DND-41 (cell line): Measurements from ENCODE around the gene PCBP4.

Experiments used
- ATAC-seq: fragments of 200-7000 bp; cut with Tn5 transposase; 3 replicates; pipeline ENCODE4 v1.9.1; 2021; ENCODE audit warnings: low read depth; ENCODE audit not compliant: insufficient read depth
- DNase-seq: peaks from one replicate; pipeline ENCODE4 v3.0.0-alpha.2; 2020
- H2AFZ ChIP-seq: 2 replicates; pipeline ENCODE4 v1.6.0; 2012; ENCODE audit warnings: low read depth, low read length
- H3K27ac ChIP-seq: 2 replicates; pipeline ENCODE4 v1.5.1; 2012; ENCODE audit warnings: low read length, inconsistent platforms
- H3K27me3 ChIP-seq: fragments of 200-600 bp; sonication (generic); 2 replicates; pipeline ENCODE4 v1.6.0; 2012; ENCODE audit warnings: low read length, mild to moderate bottlenecking, inconsistent platforms; ENCODE audit not compliant: insufficient read depth, poor library complexity
- H3K36me3 ChIP-seq: 2 replicates; pipeline ENCODE4 v1.5.1; 2012; ENCODE audit warnings: low read length, inconsistent platforms; ENCODE audit not compliant: insufficient read depth
- H3K4me1 ChIP-seq: 2 replicates; pipeline ENCODE4 v1.5.1; 2012; ENCODE audit warnings: mild to moderate bottlenecking, low read length; ENCODE audit not compliant: insufficient read depth
- H3K4me2 ChIP-seq: 2 replicates; pipeline ENCODE4 v1.6.0; 2012; ENCODE audit warnings: mild to moderate bottlenecking, moderate library complexity, low read length, inconsistent platforms; ENCODE audit not compliant: insufficient read depth
- H3K4me3 ChIP-seq, 2 experiments: fragments of 200-600 bp in 1 of 2; shearing (Covaris generic) in 1 of 2; 2 replicates each; pipeline ENCODE4 v1.5.1; 2012 to 2016; ENCODE audit warnings: inconsistent platforms in 2 of 2, low read length in 2 of 2, mild to moderate bottlenecking in 2 of 2, low read depth in 1 of 2, moderate library complexity in 1 of 2
- H3K79me2 ChIP-seq: 2 replicates; pipeline ENCODE4 v1.6.0; 2012; ENCODE audit warnings: low read length, inconsistent platforms; ENCODE audit not compliant: insufficient read depth
- H3K9ac ChIP-seq: 2 replicates; pipeline ENCODE4 v1.6.0; 2012; ENCODE audit warnings: low read depth, mild to moderate bottlenecking, inconsistent platforms, low read length, moderate library complexity
- H3K9me3 ChIP-seq: 2 replicates; pipeline ENCODE4 v1.5.1; 2012; ENCODE audit warnings: low read length, moderate library complexity, mild to moderate bottlenecking, inconsistent platforms; ENCODE audit not compliant: insufficient read depth, severe bottlenecking
- H4K20me1 ChIP-seq: 2 replicates; pipeline ENCODE4 v1.6.0; 2012; ENCODE audit warnings: low read length; ENCODE audit not compliant: insufficient read depth
- CTCF ChIP-seq: IDR thresholded peaks from 2 replicates; pipeline ENCODE4 v1.5.1; 2012; ENCODE audit warnings: borderline replicate concordance, low read length, moderate library complexity, mild to moderate bottlenecking; ENCODE audit not compliant: poor library complexity, severe bottlenecking; ENCODE audit errors: extremely low read depth
- EZH2 ChIP-seq: IDR thresholded peaks from 3 replicates; pipeline ENCODE4 v1.6.1; 2012; ENCODE audit warnings: borderline replicate concordance, low read depth, mild to moderate bottlenecking, moderate library complexity, low read length, inconsistent platforms; ENCODE audit not compliant: severe bottlenecking

Gene PCBP4

GRCh38 chr3:52007291-52007690 lies 40.0 kb upstream of the PCBP4 start:
- Histone ChIP-seq H3K27ac (no peak overlapping the region), H3K79me2 (no peaks in the 10 kb centered on the region), H3K36me3 (no peaks in the 10 kb centered on the region), H3K27me3 (no peaks in the 10 kb centered on the region), H4K20me1 (no peaks in the 10 kb centered on the region), H3K9me3 (no peaks in the 10 kb centered on the region), H3K4me3 (no peak overlapping the region), H2AFZ (no peak overlapping the region), H3K4me2 (no peak overlapping the region), H3K9ac (no peak overlapping the region), H3K4me1 (peaks cover 13% of the 10 kb centered on the region)
- DNase-seq: no peak
- no peak for ATAC-seq
- no peak for TF ChIP-seq CTCF
- TF ChIP-seq EZH2: no peak

- H3K9me3 ChIP-seq: no peaks in the 10 kb centered on the region
- H3K79me2 ChIP-seq: no peaks in the 10 kb centered on the region
- no peaks in the 10 kb centered on the region for H3K27me3 ChIP-seq
- H3K4me1 ChIP-seq: peaks cover 15% of the 10 kb centered on the region
- H3K9ac ChIP-seq: no peak overlapping the region
- no peak overlapping the region for H3K4me2 ChIP-seq
- no peak overlapping the region for H2AFZ ChIP-seq
- DNase-seq (no peak), ATAC-seq (no peak)
- no peak overlapping the region for H3K4me3 ChIP-seq
- no peak overlapping the region for H3K27ac ChIP-seq
- H3K36me3 ChIP-seq: no peaks in the 10 kb centered on the region
- no peak for TF ChIP-seq EZH2
- no peak for TF ChIP-seq CTCF
- no peaks in the 10 kb centered on the region for H4K20me1 ChIP-seq
These were observed 39.5 kb upstream of the PCBP4 start for GRCh38 chr3:52006820-52007133.

DNA sequence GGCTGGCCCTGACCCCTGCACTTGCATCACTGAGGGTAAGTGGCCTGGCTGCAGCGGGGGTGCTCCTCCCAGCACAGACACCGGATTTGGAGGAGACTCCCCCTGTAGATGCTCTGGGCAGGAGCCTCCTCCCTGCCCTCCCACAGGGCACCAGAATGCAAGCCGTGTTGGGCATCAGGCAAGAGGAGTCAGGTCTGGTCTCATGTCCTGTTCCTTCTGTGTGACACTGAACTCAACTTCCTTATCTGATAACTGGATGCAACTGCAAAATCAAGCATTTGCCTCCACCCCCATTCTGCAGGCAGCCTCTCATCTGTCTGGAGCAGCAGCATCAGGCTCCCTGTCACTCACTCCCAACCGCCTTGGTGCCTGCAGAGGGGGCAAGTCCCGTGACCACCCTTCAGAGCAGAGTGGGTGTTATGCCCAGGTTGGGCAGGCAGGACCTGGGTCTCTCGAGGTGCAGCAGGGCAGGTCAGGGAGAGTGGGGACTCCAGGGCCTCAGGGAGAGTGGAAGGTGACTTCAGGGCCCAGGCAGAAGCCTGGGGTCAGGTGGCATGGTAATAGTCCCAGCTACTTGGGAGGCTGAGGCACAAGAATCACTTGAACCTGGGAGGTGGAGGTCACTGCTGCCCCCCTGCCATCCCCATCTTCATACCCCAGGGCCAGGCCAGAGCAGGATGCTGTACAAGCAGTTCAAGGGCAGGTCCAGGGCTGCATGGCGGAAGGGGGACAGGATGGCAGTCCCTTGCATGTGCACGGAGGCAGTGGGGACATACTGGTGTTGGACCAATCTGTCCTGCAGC lies 39.0 kb upstream of the PCBP4 start:
- DNase-seq (no peak), ATAC-seq (no peak)
- no peak overlapping the region for H3K9ac ChIP-seq
- no peak overlapping the region for H3K4me2 ChIP-seq
- H3K4me1 ChIP-seq: peaks cover 21% of the 10 kb centered on the region
- H4K20me1 ChIP-seq: no peaks in the 10 kb centered on the region
- H2AFZ ChIP-seq: peak overlapping the region; percentile 3; the same call in 1 of the 2 replicates
- H3K27me3 ChIP-seq: no peaks in the 10 kb centered on the region
- TF ChIP-seq EZH2: no peak
- H3K9me3 ChIP-seq: no peaks in the 10 kb centered on the region
- no peak overlapping the region for H3K27ac ChIP-seq
- no peak overlapping the region for H3K4me3 ChIP-seq
- H3K79me2 ChIP-seq: no peaks in the 10 kb centered on the region
- H3K36me3 ChIP-seq: no peaks in the 10 kb centered on the region

GRCh38 chr3:52005571-52005986 lies 38.3 kb upstream of the PCBP4 start:
- no peak overlapping the region for H3K4me2 ChIP-seq
- 0 out of 3 replicates have a peak, but pooled peaks have one; percentile 10 for ATAC-seq
- peak; percentile 34 for DNase-seq
- TF ChIP-seq CTCF: no peak
- no peak for TF ChIP-seq EZH2
- no peaks in the 10 kb centered on the region for H3K79me2 ChIP-seq
- no peaks in the 10 kb centered on the region for H4K20me1 ChIP-seq
- H3K27ac ChIP-seq: no peak overlapping the region
- peak overlapping the region; percentile 3; the same call in 1 of the 2 replicates for H2AFZ ChIP-seq
- peaks cover 21% of the 10 kb centered on the region for H3K4me1 ChIP-seq
- no peaks in the 10 kb centered on the region for H3K9me3 ChIP-seq
- H3K27me3 ChIP-seq: no peaks in the 10 kb centered on the region
- H3K36me3 ChIP-seq: no peaks in the 10 kb centered on the region
- H3K4me3 ChIP-seq: no peak overlapping the region
- H3K9ac ChIP-seq: no peak overlapping the region
